Psoas muscle (tissue), 8 donors: Measurements from ENCODE around the gene SLC34A1. TPM values are rescaled to one million over a fixed set of nuclear protein-coding genes. Genes with fewer than 3 reads are reported as not detected.

Source experiments
- ATAC-seq, 4 donors: fragments of 200-7000 bp; cut with Tn5 transposase; one replicate each; pipeline ENCODE4 v1.9.1; 2020; ENCODE audit warnings: moderate library complexity in 3 of 4, mild to moderate bottlenecking in 2 of 4
- DNase-seq, 2 donors: peaks; one replicate each; pipeline ENCODE4 v3.0.0-alpha.2; 2020
- H3K27ac ChIP-seq: fragments of 200-600 bp; one replicate; pipeline ENCODE4 v1.8.0; 2022
- H3K27me3 ChIP-seq, 3 donors: fragments of 200-600 bp in 1 of 3; one replicate each; pipeline versions ENCODE4 v1.6.1 to v1.8.0; 2013 to 2022; ENCODE audit warnings: low read length in 2 of 3, mild to moderate bottlenecking in 2 of 3, moderate library complexity in 1 of 3; ENCODE audit not compliant: insufficient read depth in 3 of 3
- H3K36me3 ChIP-seq, 2 donors: fragments of 200-600 bp in 1 of 2; one replicate each; pipeline versions ENCODE4 v1.6.1 to v1.8.0; 2013 to 2022; ENCODE audit warnings: low read depth in 1 of 2, mild to moderate bottlenecking in 1 of 2, moderate library complexity in 1 of 2; ENCODE audit not compliant: insufficient read depth in 1 of 2
- H3K4me1 ChIP-seq: fragments of 200-600 bp; one replicate; pipeline ENCODE4 v1.8.0; 2022
- H3K4me3 ChIP-seq: fragments of 200-600 bp; one replicate; pipeline ENCODE4 v1.8.0; 2022; ENCODE audit warnings: mild to moderate bottlenecking
- H3K9me3 ChIP-seq: fragments of 200-600 bp; one replicate; pipeline ENCODE4 v1.8.0; 2022
- WGBS, 3 donors: extraction: QIAGEN DNeasy Blood & Tissue Kit; methylation state at CpG; one replicate each; pipeline versions ENCODE4 v1.1.6 to v1.1.7; 2013; 5-methylcytosine and 5-hydroxymethylcytosine counted together
- intact Hi-C, 2 donors: fragments of 100-400 bp; cut with DNase I; formaldehyde crosslinking; loops; one replicate each; pipeline versions ENCODE4 v1.11.0 to v1.14.2; 2022
- polyA plus RNA-seq, 3 donors: library from polyadenylated mRNA; stranded (reverse); fragments of 200-250 nt; gene quantifications; one replicate each; pipeline ENCODE4 v1.2.3, GENCODE V29; 2013
- total RNA-seq, 4 donors: library from RNA; stranded (reverse); fragmentation: NEBNext Ultra II Directional in 2 of 4; extraction: Animal tissue kit (Norgen Biotek cat#: 25700) in 2 of 4; gene quantifications; one replicate each; pipeline versions ENCODE4 v1.2.1 to v1.2.4, GENCODE V29; 2021 to 2023
- TF ChIP-seq, protein P1 (sequence below): fragments of 200-600 bp; IDR thresholded peaks from one replicate; pipeline ENCODE4 v1.8.0; 2022; ENCODE audit warnings: antibody characterized with exemption
- donor health status: healthy with polysubstance abuse.
- donor health status: DM: no; HTN: no; CAD: no; lungs with moderate emphysema.
- donor health status: Bipolar disorder and iron deficiency.
- donor health status: healthy.
- donor health status: DM: yes; HTN: yes; CAD: no.
- donor health status: DM: no; HTN: no; CAD: no.
- donor health status: DM: no; HTN: no; CAD: no.
- donor health status: DM: yes; HTN: yes; CAD: no.

The SLC34A1 gene
- total and polyA plus RNA-seq, 7 donors, result not detected

DNA sequence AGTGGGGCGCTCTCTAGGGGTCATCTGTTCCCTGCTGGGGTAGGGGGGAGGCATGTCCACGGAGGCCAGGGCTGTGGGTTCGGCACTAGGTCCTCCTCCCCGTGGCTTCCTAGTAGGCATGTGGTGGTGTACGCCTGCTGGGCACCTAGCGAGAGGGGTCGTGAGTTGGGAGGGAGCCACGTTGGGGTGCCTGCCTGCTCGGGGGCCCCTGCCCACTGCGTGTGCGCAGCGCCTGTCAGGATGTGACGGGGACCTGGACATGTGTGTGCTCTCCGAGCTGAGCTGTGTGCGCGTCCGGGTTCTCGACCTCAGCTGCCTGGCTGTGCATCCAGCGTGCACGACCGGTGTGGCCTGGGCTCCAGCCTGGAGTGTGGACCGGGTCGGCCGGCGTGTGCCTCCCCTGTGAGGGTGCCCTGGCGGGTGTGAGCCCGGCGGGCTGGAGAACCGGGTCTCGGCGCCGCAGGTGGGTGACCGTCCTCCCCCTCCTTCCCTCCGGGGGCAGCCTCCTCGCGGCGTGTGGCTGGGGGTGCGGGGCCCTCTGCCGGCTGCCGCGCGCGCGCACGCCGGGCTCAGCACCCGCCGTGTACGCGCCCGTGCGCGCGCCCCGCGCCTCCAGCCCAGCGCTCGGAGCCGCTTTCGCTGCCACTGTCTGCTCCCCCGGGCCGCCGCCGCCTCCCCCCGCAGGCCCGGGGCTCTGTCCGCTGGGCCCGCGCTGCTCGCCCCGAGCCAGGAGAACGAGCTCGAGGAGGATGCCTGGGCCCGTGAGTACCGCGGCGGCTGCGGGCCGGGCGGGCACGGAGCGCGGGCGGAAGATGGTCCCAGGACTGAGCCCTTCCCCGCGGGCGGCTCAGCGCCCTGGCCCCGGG, 62.2 kb downstream of the SLC34A1 start, which contains the start of gene PRR7:
TSS of gene PRR7 (plus strand) at position 615 of the 866 bp plus-strand sequence. CDS start 8,254 bp downstream, outside the sequence.
- TF ChIP-seq, protein P1, sequence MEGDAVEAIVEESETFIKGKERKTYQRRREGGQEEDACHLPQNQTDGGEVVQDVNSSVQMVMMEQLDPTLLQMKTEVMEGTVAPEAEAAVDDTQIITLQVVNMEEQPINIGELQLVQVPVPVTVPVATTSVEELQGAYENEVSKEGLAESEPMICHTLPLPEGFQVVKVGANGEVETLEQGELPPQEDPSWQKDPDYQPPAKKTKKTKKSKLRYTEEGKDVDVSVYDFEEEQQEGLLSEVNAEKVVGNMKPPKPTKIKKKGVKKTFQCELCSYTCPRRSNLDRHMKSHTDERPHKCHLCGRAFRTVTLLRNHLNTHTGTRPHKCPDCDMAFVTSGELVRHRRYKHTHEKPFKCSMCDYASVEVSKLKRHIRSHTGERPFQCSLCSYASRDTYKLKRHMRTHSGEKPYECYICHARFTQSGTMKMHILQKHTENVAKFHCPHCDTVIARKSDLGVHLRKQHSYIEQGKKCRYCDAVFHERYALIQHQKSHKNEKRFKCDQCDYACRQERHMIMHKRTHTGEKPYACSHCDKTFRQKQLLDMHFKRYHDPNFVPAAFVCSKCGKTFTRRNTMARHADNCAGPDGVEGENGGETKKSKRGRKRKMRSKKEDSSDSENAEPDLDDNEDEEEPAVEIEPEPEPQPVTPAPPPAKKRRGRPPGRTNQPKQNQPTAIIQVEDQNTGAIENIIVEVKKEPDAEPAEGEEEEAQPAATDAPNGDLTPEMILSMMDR, result no peak
- DNase-seq (peak; percentile 63 to 82), ATAC-seq (peak; percentile 60 to 84 (median 67))
- Histone ChIP-seq H3K27me3 (peaks cover 0 to 34% (median 7%) of the 10 kb centered on the region in 3 donors), H3K27ac (no peak within 1 kb of the TSS), H3K9me3 (no peaks in the 10 kb centered on the region), H3K4me1 (peaks cover 13% of the 10 kb centered on the region), H3K4me3 (peak within 1 kb of the TSS; percentile 74), H3K36me3 (peaks cover 0 to 12% of the 10 kb centered on the region in 2 donors)
- WGBS, 3 donors, result 0 to 1% (median 1%) methylated on average over 44 to 89 of the region's 89 CpGs
- intact Hi-C loops, result no loop called here

DNA sequence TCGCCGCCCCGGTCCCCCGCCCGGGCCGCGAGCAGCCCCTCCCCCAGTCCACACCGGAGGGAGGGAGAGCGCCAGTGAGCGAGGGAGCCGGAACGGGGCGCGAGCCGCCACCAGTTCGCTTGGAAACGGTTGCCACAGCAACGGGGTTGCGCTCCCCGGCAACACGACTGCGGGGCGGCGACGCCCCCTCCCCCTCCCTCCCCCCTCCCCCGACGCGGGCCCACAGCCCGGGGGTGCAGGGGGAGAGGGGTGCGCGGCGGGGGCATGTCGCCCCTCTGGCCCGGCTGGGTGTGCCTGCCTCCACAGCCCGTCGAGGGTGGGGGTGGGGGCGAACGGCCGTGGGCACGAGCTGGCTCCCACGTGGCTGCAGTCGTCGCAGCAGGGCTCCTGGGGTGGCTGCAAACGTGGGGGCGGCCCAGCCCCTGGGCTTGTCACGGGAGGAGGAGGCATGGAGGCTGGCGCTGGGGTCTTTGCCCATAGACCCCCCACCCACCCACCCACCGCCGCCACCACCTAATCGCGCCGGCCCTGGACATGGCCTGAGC, 62.9 kb downstream of the SLC34A1 start:
- Histone ChIP-seq H3K9me3 (no peaks in the 10 kb centered on the region), H3K4me3 (peak overlapping the region; percentile 74), H3K36me3 (peaks cover 0 to 5% of the 10 kb centered on the region in 2 donors), H3K27me3 (peaks cover 0 to 38% (median 7%) of the 10 kb centered on the region in 3 donors), H3K27ac (no peak overlapping the region), H3K4me1 (peaks cover 13% of the 10 kb centered on the region)
- intact Hi-C loops, result no loop called here
- ATAC-seq, result peak; percentile 1 to 8 (median 4)
- peak in 1 of 2 donors; percentile 58 for DNase-seq
- 0 to 1% (median 0%) methylated on average over 3 to 47 of the region's 52 CpGs for WGBS, 3 donors
- TF ChIP-seq, protein P1, result no peak

DNA sequence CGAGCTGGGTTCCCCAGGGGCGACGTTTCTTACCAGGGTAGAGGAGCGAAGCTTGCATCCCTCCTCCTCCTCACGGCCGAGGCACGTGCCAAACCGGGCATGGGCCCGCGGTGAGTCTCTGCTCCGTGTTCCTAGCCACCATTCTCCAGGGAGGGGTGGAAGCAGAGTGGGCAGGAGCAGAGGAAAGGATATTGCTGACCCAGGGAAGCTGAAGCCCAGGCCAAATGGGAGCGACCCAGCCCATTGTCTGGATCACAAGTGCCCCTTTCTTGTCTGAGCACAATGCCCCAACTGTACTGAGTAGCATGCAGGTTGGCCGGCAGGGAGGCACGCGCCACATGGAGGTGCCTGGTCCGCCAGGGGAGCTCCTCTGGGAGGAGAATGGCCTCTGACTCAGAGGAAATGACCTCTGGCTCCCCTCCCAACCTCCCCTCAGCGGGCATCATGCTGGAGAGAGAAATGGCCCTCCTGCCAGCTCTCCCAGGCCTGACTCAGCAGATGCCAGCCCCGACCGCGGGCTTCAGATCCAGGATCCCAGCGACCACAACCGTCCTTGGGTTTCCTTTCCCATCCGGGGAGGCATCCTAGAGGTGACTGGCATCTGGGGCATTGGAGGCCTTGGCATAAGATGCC, 63.5 kb downstream of the SLC34A1 start:
- Histone ChIP-seq H3K9me3 (no peaks in the 10 kb centered on the region), H3K36me3 (no peaks in the 10 kb centered on the region), H3K27ac (no peak overlapping the region), H3K4me3 (peak overlapping the region; percentile 74), H3K4me1 (peaks cover 13% of the 10 kb centered on the region), H3K27me3 (peaks cover 0 to 43% (median 7%) of the 10 kb centered on the region in 3 donors)
- ATAC-seq (peak; percentile 33 to 78 (median 66)), DNase-seq (peak; percentile 64 to 72)
- intact Hi-C loops, result no loop called here
- 1 to 8% (median 3%) methylated on average over 23 of the region's 23 CpGs for WGBS, 3 donors
- TF ChIP-seq, protein P1, result no peak

Other genes with a start within 250 kb of the SLC34A1 start
- gene RAB24, start 80.7 kb upstream of the SLC34A1 start, total RNA-seq, result 10 to 100 TPM; 14.9 to 21.1 (median 20.1) TPM
- 10 to 100 TPM; 29.4 to 38.2 (median 37.4) TPM for gene RAB24, start 80.7 kb upstream of the SLC34A1 start, polyA plus RNA-seq
- gene PRELID1, start 80.6 kb upstream of the SLC34A1 start, total RNA-seq, result 10 to 100 TPM; 19.9 to 66.8 (median 44.3) TPM
- 100 to 1,000 TPM in 1 of 3 donors, 10 to 100 TPM in 2; 44.3 to 201 (median 56.8) TPM for gene PRELID1, start 80.6 kb upstream of the SLC34A1 start, polyA plus RNA-seq
- 1 to 10 TPM; 2.3 to 4.2 (median 2.8) TPM for gene MXD3, start 72.5 kb upstream of the SLC34A1 start, total RNA-seq
- gene MXD3, start 72.5 kb upstream of the SLC34A1 start, polyA plus RNA-seq, result 1 to 10 TPM in 2 of 3 donors, under 1 TPM in 1; 0.80 to 2.1 (median 1.3) TPM
- gene LMAN2, start 32.8 kb upstream of the SLC34A1 start, total RNA-seq, result 10 to 100 TPM; 28.7 to 55.8 (median 43.1) TPM
- gene LMAN2, start 32.8 kb upstream of the SLC34A1 start, polyA plus RNA-seq, result 100 to 1,000 TPM; 103 to 193 (median 162) TPM
- 10 to 100 TPM in 3 of 4 donors, 1 to 10 TPM in 1; 5.5 to 23.2 (median 10.5) TPM for gene RGS14, start 26.5 kb upstream of the SLC34A1 start, total RNA-seq
- 10 to 100 TPM in 1 of 3 donors, 1 to 10 TPM in 2; 3.6 to 10.0 (median 6.7) TPM for gene RGS14, start 26.5 kb upstream of the SLC34A1 start, polyA plus RNA-seq
- not detected for gene PFN3, start 16.2 kb downstream of the SLC34A1 start, total RNA-seq
- gene PFN3, start 16.2 kb downstream of the SLC34A1 start, polyA plus RNA-seq, result not detected
- under 1 TPM in 1 of 4 donors, not detected in 3; 0.40 TPM for gene F12, start 25.1 kb downstream of the SLC34A1 start, total RNA-seq
- under 1 TPM; 0.06 to 0.81 (median 0.09) TPM for gene F12, start 25.1 kb downstream of the SLC34A1 start, polyA plus RNA-seq
- 10 to 100 TPM; 15.8 to 22.6 (median 19.1) TPM for gene GRK6, start 42.2 kb downstream of the SLC34A1 start, total RNA-seq
- 10 to 100 TPM; 12.3 to 14.6 (median 13.2) TPM for gene GRK6, start 42.2 kb downstream of the SLC34A1 start, polyA plus RNA-seq
- gene PRR7, start 62.4 kb downstream of the SLC34A1 start, total RNA-seq, result 1 to 10 TPM in 3 of 4 donors, under 1 TPM in 1; 0.88 to 2.6 (median 1.8) TPM
- 1 to 10 TPM in 1 of 3 donors, under 1 TPM in 2; 0.39 to 3.8 (median 0.48) TPM for gene PRR7, start 62.4 kb downstream of the SLC34A1 start, polyA plus RNA-seq
- gene DBN1, start 89.2 kb downstream of the SLC34A1 start, total RNA-seq, result 10 to 100 TPM; 17.7 to 28.4 (median 24.3) TPM
- 10 to 100 TPM in 2 of 3 donors, 1 to 10 TPM in 1; 8.1 to 20.8 (median 20.1) TPM for gene DBN1, start 89.2 kb downstream of the SLC34A1 start, polyA plus RNA-seq
- gene PDLIM7, start 113.2 kb downstream of the SLC34A1 start, total RNA-seq, result 100 to 1,000 TPM; 134 to 221 (median 161) TPM
- gene PDLIM7, start 113.2 kb downstream of the SLC34A1 start, polyA plus RNA-seq, result 100 to 1,000 TPM; 174 to 254 (median 221) TPM
- 1 to 10 TPM; 2.4 to 5.4 (median 3.1) TPM for gene DOK3, start 125.4 kb downstream of the SLC34A1 start, total RNA-seq
- 1 to 10 TPM in 2 of 3 donors, under 1 TPM in 1; 0.44 to 5.0 (median 3.8) TPM for gene DOK3, start 125.4 kb downstream of the SLC34A1 start, polyA plus RNA-seq
- gene DDX41, start 132.5 kb downstream of the SLC34A1 start, total RNA-seq, result 10 to 100 TPM; 37.2 to 41.0 (median 40.2) TPM
- 10 to 100 TPM; 45.6 to 71.6 (median 57.3) TPM for gene DDX41, start 132.5 kb downstream of the SLC34A1 start, polyA plus RNA-seq
- gene FAM193B, start 170.1 kb downstream of the SLC34A1 start, total RNA-seq, result 10 to 100 TPM; 27.2 to 36.7 (median 30.3) TPM
- 10 to 100 TPM; 26.9 to 31.2 (median 27.0) TPM for gene FAM193B, start 170.1 kb downstream of the SLC34A1 start, polyA plus RNA-seq
- 10 to 100 TPM; 47.5 to 71.9 (median 56.7) TPM for gene TMED9, start 207.8 kb downstream of the SLC34A1 start, total RNA-seq
- gene TMED9, start 207.8 kb downstream of the SLC34A1 start, polyA plus RNA-seq, result 100 to 1,000 TPM in 2 of 3 donors, 10 to 100 TPM in 1; 78.3 to 185 (median 115) TPM
- gene B4GALT7, start 215.7 kb downstream of the SLC34A1 start, total RNA-seq, result 10 to 100 TPM; 12.7 to 18.5 (median 14.1) TPM
- 10 to 100 TPM; 13.0 to 23.1 (median 15.1) TPM for gene B4GALT7, start 215.7 kb downstream of the SLC34A1 start, polyA plus RNA-seq